Adipose tissue (tissue), 3 donors: ENCODE results near the gene RPLP1. TPM values are rescaled to one million over a fixed set of nuclear protein-coding genes. Genes with fewer than 3 reads are reported as not detected.

Source experiments
- polyA plus RNA-seq, 3 donors: library from polyadenylated mRNA; stranded (reverse); fragments of 200-250 nt; gene quantifications; one replicate each; pipeline ENCODE4 v1.2.3, GENCODE V29; 2013
- donor health status: healthy with polysubstance abuse.
- donor health status: Bipolar disorder and iron deficiency.
- donor health status: healthy.

The RPLP1 gene
- polyA plus RNA-seq, 3 donors = 831 to 2,011 (median 1,693) TPM

Other genes starting within 250 kb of the RPLP1 start
- 1 to 10 TPM in 1 of 3 donors, under 1 TPM in 2; 0.11 to 2.5 (median 0.43) TPM for gene PAQR5, start 153.9 kb upstream of the RPLP1 start, polyA plus RNA-seq
- gene KIF23, start 38.5 kb upstream of the RPLP1 start, polyA plus RNA-seq = 1 to 10 TPM in 1 of 3 donors, under 1 TPM in 2; 0.35 to 1.5 (median 0.61) TPM